Thyroid gland (tissue), 4 donors: Measurements from ENCODE around the gene AFAP1L1.

Experiments
- CTCF ChIP-seq, 6 experiments: fragments of 200-600 bp in 3 of 6; fragments of 450-650 bp in 3 of 6; sonication (generic) in 3 of 6; IDR thresholded peaks; one replicate each; pipeline ENCODE4 v1.5.1; 2016 to 2019; ENCODE audit warnings: antibody characterized with exemption in 6 of 6, mild to moderate bottlenecking in 2 of 6, inconsistent platforms in 1 of 6, moderate library complexity in 1 of 6
- POLR2A ChIP-seq, 2 donors: fragments of 450-650 bp; IDR thresholded peaks; one replicate each; pipeline ENCODE4 v1.6.1; 2017; ENCODE audit warnings: antibody characterized with exemption in 2 of 2, mild to moderate bottlenecking in 2 of 2, moderate library complexity in 1 of 2

- TF ChIP-seq CTCF (IDR thresholded peaks at IDR 0.05) (no peak), POLR2A (IDR thresholded peaks at IDR 0.05) (no peak)
Measured at GRCh38 chr5:149344151-149344550, 72.5 kb downstream of the AFAP1L1 start.
